Stomach (tissue), 9 donors: ENCODE data around the gene ATP5MK. TPM values are rescaled to one million over a fixed set of nuclear protein-coding genes. Genes with fewer than 3 reads are reported as not detected.
A peak's percentile ranks its signal among the peaks of the same experiment; 100 is the strongest.

Experiments
- DNase-seq, 2 donors: peaks; one replicate each; pipeline versions ENCODE4 v3.0.0 to v3.0.0-alpha.2; 2013 to 2019
- H3K27ac ChIP-seq, 5 donors: fragments of 200-600 bp in 4 of 5; sonication (generic) in 4 of 5; one replicate each; pipeline ENCODE4 v1.5.1; 2013 to 2019; ENCODE audit warnings: mild to moderate bottlenecking in 1 of 5, moderate library complexity in 1 of 5
- H3K27me3 ChIP-seq, 3 donors: fragments of 200-600 bp; sonication (generic); one replicate each; pipeline ENCODE4 v1.5.1; 2017 to 2019; ENCODE audit warnings: mixed run types in 1 of 3
- H3K36me3 ChIP-seq, 4 donors: fragments of 200-600 bp; sonication (generic); 1 replicate in 3 of 4; 2 replicates in 1 of 4; pipeline ENCODE4 v1.5.1; 2016 to 2019
- H3K4me1 ChIP-seq, 4 donors: fragments of 200-600 bp; sonication (generic); one replicate each; pipeline ENCODE4 v1.5.1; 2016 to 2019
- H3K4me3 ChIP-seq, 4 donors: fragments of 200-600 bp; sonication (generic) in 3 of 4; one replicate each; pipeline ENCODE4 v1.5.1; 2016 to 2019; ENCODE audit warnings: mild to moderate bottlenecking in 1 of 4
- H3K9me3 ChIP-seq, 4 donors: fragments of 200-600 bp; sonication (generic); one replicate each; pipeline ENCODE4 v1.5.1; 2016 to 2019
- CTCF ChIP-seq, 7 experiments: fragments of 450-650 bp in 4 of 7; fragments of 200-600 bp in 3 of 7; sonication (generic) in 3 of 7; IDR thresholded peaks; one replicate each; pipeline ENCODE4 v1.5.1; 2016 to 2019; ENCODE audit warnings: antibody characterized with exemption in 7 of 7, control low read depth in 2 of 7, mild to moderate bottlenecking in 1 of 7
- EP300 ChIP-seq: sonication (generic); formaldehyde crosslinking; IDR thresholded peaks from one replicate; pipeline ENCODE4 v1.6.1; 2017; ENCODE audit warnings: antibody characterized with exemption
- POLR2A ChIP-seq, 4 donors: fragments of 450-650 bp; IDR thresholded peaks; one replicate each; pipeline ENCODE4 v1.6.1; 2016; ENCODE audit warnings: antibody characterized with exemption in 4 of 4, control low read depth in 2 of 4, mild to moderate bottlenecking in 1 of 4, moderate library complexity in 1 of 4
- POLR2AphosphoS5 ChIP-seq, 3 donors: sonication (generic); formaldehyde crosslinking; IDR thresholded peaks; one replicate each; pipeline ENCODE4 v1.6.1; 2016; ENCODE audit warnings: antibody characterized with exemption in 3 of 3
- WGBS, 5 donors: extraction: QIAGEN DNeasy Blood & Tissue Kit in 3 of 5; methylation state at CpG; one replicate each; pipeline versions ENCODE4 v1.1.5 to v1.1.7; 2013 to 2018; 5-methylcytosine and 5-hydroxymethylcytosine counted together
- intact Hi-C: fragments of 100-400 bp; cut with DNase I; formaldehyde crosslinking; loops from one replicate; pipeline ENCODE4 v1.15.1; 2023; ENCODE audit warnings: low total_unique reads
- polyA plus RNA-seq, 3 donors: library from polyadenylated mRNA; stranded (reverse); fragments of 200-250 nt; gene quantifications; one replicate each; pipeline ENCODE4 v1.2.3, GENCODE V29; 2013
- total RNA-seq, 5 donors: library from RNA; depleted of rRNA; stranded (reverse); fragments of >200 nt; gene quantifications; one replicate each; pipeline versions ENCODE4 v1.1.0 to v1.2.3, GENCODE V29; 2014 to 2016
- donor health status: healthy with polysubstance abuse.
- donor health status: Bipolar disorder and iron deficiency.
- donor health status: healthy.

ATP5MK gene
- total and polyA plus RNA-seq, 8 donors = 26.4 to 1,448 (median 374) TPM

GRCh38 chr10:103350175-103350516 is 46.1 kb downstream of the ATP5MK start:
- WGBS, 5 donors = 47 to 54% (median 50%) methylated on average over 14 to 16 of the region's 16 CpGs
- Histone ChIP-seq H3K4me3 (peak overlapping the region; percentile 72 to 80 (median 74)), H3K9me3 (no peaks in the 10 kb centered on the region), H3K27ac (peak overlapping the region; percentile 73 to 89 (median 81)), H3K36me3 (peaks cover 16 to 37% (median 36%) of the 10 kb centered on the region in 4 donors), H3K4me1 (peaks cover 0 to 26% (median 15%) of the 10 kb centered on the region in 4 donors), H3K27me3 (no peaks in the 10 kb centered on the region)
- TF ChIP-seq EP300 (no peak), POLR2A (IDR thresholded peaks at IDR 0.05) (no peak), CTCF (IDR thresholded peaks at IDR 0.05) (no peak), POLR2AphosphoS5 (IDR thresholded peaks at IDR 0.05) (no peak)
- intact Hi-C loops = no loop called here
- no peak for DNase-seq

Other genes starting within 250 kb of the ATP5MK start
- gene NT5C2, start 203.2 kb downstream of the ATP5MK start, total RNA-seq = 100 to 1,000 TPM in 1 of 5 donors, 10 to 100 TPM in 4; 20.0 to 176 (median 87.5) TPM
- gene NT5C2, start 203.2 kb downstream of the ATP5MK start, polyA plus RNA-seq = 10 to 100 TPM; 21.8 to 37.9 (median 33.3) TPM
- not detected for gene RPEL1, start 150.6 kb downstream of the ATP5MK start, total RNA-seq
- gene RPEL1, start 150.6 kb downstream of the ATP5MK start, polyA plus RNA-seq = not detected
- 1 to 10 TPM in 1 of 5 donors, under 1 TPM in 2, not detected in 2; 0.29 to 1.8 (median 0.72) TPM for gene INA, start 119.3 kb downstream of the ATP5MK start, total RNA-seq
- 1 to 10 TPM in 2 of 3 donors, under 1 TPM in 1; 0.92 to 1.4 (median 1.2) TPM for gene INA, start 119.3 kb downstream of the ATP5MK start, polyA plus RNA-seq
- 10 to 100 TPM in 4 of 5 donors, not detected in 1; 13.2 to 51.0 (median 29.8) TPM for gene PCGF6, start 45.3 kb downstream of the ATP5MK start, total RNA-seq
- gene PCGF6, start 45.3 kb downstream of the ATP5MK start, polyA plus RNA-seq = 1 to 10 TPM; 5.6 to 7.3 (median 6.2) TPM
- gene TAF5, start 28.5 kb downstream of the ATP5MK start, total RNA-seq = 10 to 100 TPM in 1 of 5 donors, 1 to 10 TPM in 3, not detected in 1; 1.3 to 15.6 (median 5.1) TPM
- gene TAF5, start 28.5 kb downstream of the ATP5MK start, polyA plus RNA-seq = 1 to 10 TPM in 2 of 3 donors, under 1 TPM in 1; 0.92 to 1.8 (median 1.4) TPM
- 10 to 100 TPM in 4 of 5 donors, 1 to 10 TPM in 1; 2.3 to 28.0 (median 17.9) TPM for gene PDCD11, start 151 bp upstream of the ATP5MK start, total RNA-seq
- 10 to 100 TPM in 2 of 3 donors, 1 to 10 TPM in 1; 9.5 to 11.7 (median 10.5) TPM for gene PDCD11, start 151 bp upstream of the ATP5MK start, polyA plus RNA-seq
- 10 to 100 TPM in 2 of 5 donors, 1 to 10 TPM in 3; 1.8 to 30.1 (median 6.4) TPM for gene CALHM2, start 55.9 kb upstream of the ATP5MK start, total RNA-seq
- 10 to 100 TPM in 2 of 3 donors, 1 to 10 TPM in 1; 7.4 to 13.3 (median 12.7) TPM for gene CALHM2, start 55.9 kb upstream of the ATP5MK start, polyA plus RNA-seq
- gene CALHM1, start 62.4 kb upstream of the ATP5MK start, total RNA-seq = not detected
- not detected for gene CALHM1, start 62.4 kb upstream of the ATP5MK start, polyA plus RNA-seq
- not detected for gene CALHM3, start 82.8 kb upstream of the ATP5MK start, total RNA-seq
- not detected for gene CALHM3, start 82.8 kb upstream of the ATP5MK start, polyA plus RNA-seq
- 100 to 1,000 TPM in 1 of 5 donors, 1 to 10 TPM in 3, under 1 TPM in 1; 0.89 to 136 (median 3.3) TPM for gene NEURL1, start 97.2 kb upstream of the ATP5MK start, total RNA-seq
- 1 to 10 TPM; 1.2 to 9.5 (median 2.7) TPM for gene NEURL1, start 97.2 kb upstream of the ATP5MK start, polyA plus RNA-seq